Lower lobe of right lung (tissue), 2 donors: Measurements from ENCODE around the gene INF2. TPM values are rescaled to one million over a fixed set of nuclear protein-coding genes. Genes with fewer than 3 reads are reported as not detected.

ENCODE experiments used
- ATAC-seq, 2 donors: fragments of 200-7000 bp; cut with Tn5 transposase; one replicate each; pipeline ENCODE4 v1.9.1; 2020 to 2022; ENCODE audit warnings: mild to moderate bottlenecking in 2 of 2, moderate library complexity in 2 of 2
- DNase-seq: peaks from one replicate; pipeline ENCODE4 v3.0.0-alpha.2; 2020
- H3K27ac ChIP-seq: fragments of 200-600 bp; one replicate; pipeline ENCODE4 v1.8.0; 2022
- H3K27me3 ChIP-seq: fragments of 200-600 bp; one replicate; pipeline ENCODE4 v1.8.0; 2022; ENCODE audit warnings: low read depth
- H3K36me3 ChIP-seq: fragments of 200-600 bp; one replicate; pipeline ENCODE4 v1.8.0; 2022; ENCODE audit warnings: mild to moderate bottlenecking
- H3K4me1 ChIP-seq: fragments of 200-600 bp; one replicate; pipeline ENCODE4 v1.8.0; 2022
- H3K4me3 ChIP-seq: fragments of 200-600 bp; one replicate; pipeline ENCODE4 v1.8.0; 2022; ENCODE audit warnings: mild to moderate bottlenecking
- H3K9me3 ChIP-seq: fragments of 200-600 bp; one replicate; pipeline ENCODE4 v1.8.0; 2022
- intact Hi-C: fragments of 100-400 bp; cut with DNase I; formaldehyde crosslinking; loops from one replicate; pipeline ENCODE4 v1.11.0; 2022
- total RNA-seq: library from RNA; stranded (reverse); fragmentation: NEBNext Ultra II Directional; extraction: Animal tissue kit (Norgen Biotek cat#: 25700); gene quantifications from one replicate; pipeline ENCODE4 v1.2.1, GENCODE V29; 2021
- TF ChIP-seq, protein P1 (sequence below): fragments of 200-600 bp; IDR thresholded peaks from one replicate; pipeline ENCODE4 v1.8.0; 2022; ENCODE audit warnings: antibody characterized with exemption, mild to moderate bottlenecking
- donor health status: DM: no; HTN: yes; CAD: no; lungs with severe emphysema.

Gene INF2
- total RNA-seq, 1 donor from 2014 or later, result 116 TPM

DNA sequence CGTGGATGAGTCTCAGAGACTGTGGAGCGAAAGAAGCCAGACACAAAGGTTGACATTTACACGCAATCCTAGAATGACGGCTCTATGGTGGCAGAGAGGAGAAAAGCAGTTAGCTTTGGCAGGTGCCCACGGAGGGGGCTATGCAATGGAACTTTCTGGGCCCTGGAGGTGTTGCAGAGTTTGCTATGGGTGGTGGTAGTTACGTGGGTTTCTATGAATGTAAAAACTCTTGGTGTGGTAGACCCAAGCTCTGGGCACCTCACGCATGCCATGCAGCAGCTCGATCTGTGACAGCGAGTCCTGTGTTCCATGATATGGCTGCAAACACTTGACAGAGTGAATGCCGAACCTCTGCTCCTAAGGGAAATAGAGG lies 5.0 kb upstream of the INF2 start:
- Histone ChIP-seq H3K4me3 (no peak overlapping the region), H3K4me1 (peaks cover 57% of the 10 kb centered on the region), H3K9me3 (no peaks in the 10 kb centered on the region), H3K27me3 (no peaks in the 10 kb centered on the region), H3K27ac (no peak overlapping the region), H3K36me3 (no peaks in the 10 kb centered on the region)
- ATAC-seq, result no peak
- TF ChIP-seq, protein P1, sequence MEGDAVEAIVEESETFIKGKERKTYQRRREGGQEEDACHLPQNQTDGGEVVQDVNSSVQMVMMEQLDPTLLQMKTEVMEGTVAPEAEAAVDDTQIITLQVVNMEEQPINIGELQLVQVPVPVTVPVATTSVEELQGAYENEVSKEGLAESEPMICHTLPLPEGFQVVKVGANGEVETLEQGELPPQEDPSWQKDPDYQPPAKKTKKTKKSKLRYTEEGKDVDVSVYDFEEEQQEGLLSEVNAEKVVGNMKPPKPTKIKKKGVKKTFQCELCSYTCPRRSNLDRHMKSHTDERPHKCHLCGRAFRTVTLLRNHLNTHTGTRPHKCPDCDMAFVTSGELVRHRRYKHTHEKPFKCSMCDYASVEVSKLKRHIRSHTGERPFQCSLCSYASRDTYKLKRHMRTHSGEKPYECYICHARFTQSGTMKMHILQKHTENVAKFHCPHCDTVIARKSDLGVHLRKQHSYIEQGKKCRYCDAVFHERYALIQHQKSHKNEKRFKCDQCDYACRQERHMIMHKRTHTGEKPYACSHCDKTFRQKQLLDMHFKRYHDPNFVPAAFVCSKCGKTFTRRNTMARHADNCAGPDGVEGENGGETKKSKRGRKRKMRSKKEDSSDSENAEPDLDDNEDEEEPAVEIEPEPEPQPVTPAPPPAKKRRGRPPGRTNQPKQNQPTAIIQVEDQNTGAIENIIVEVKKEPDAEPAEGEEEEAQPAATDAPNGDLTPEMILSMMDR, result no peak
- intact Hi-C loops, result no loop called here
- DNase-seq, result no peak

DNA sequence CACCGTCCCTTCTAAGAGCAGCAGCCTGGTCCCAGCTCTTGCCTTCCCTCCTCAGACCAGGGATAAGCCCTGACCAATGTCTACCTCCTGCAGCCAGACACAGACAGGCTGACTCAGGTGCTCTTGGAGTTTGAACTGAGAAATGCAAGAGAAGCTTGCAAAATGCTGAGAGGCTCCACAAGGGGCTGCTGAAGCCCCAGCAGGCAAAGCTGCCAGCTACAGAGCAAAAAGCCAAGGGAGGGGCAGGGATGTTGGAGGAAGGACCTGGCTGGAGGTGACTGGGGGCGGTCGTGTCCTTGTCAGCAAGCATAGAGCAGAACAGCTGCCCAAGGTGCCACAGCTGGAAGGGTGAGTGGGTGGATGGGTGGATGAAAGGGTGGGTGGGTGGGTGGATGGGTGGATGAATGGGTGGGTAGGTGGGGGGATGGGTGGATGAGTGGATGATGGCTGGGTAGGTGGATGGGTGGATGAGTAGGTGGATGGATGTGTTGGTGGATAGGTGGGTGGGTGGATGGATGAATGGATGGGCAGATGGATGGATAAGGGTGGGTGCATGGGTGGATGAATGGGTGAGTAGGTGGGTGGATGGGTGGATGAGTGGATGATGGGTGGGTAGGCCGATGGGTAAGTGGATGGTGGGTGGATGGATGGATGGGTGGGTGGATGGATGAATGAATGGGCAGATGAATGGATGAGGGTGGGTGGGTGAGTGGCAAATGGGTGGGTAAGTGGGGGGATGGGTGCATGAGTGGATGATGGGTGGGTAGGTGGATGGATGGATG lies 4.0 kb upstream of the INF2 start:
- ATAC-seq, result no peak
- intact Hi-C loops, result no loop called here
- no peaks in the 10 kb centered on the region for H3K9me3 ChIP-seq
- TF ChIP-seq, protein P1, result no peak
- no peak overlapping the region for H3K4me3 ChIP-seq
- H3K4me1 ChIP-seq, result peaks cover 51% of the 10 kb centered on the region
- no peak for DNase-seq
- H3K27ac ChIP-seq, result no peak overlapping the region
- no peaks in the 10 kb centered on the region for H3K36me3 ChIP-seq
- no peaks in the 10 kb centered on the region for H3K27me3 ChIP-seq

DNA sequence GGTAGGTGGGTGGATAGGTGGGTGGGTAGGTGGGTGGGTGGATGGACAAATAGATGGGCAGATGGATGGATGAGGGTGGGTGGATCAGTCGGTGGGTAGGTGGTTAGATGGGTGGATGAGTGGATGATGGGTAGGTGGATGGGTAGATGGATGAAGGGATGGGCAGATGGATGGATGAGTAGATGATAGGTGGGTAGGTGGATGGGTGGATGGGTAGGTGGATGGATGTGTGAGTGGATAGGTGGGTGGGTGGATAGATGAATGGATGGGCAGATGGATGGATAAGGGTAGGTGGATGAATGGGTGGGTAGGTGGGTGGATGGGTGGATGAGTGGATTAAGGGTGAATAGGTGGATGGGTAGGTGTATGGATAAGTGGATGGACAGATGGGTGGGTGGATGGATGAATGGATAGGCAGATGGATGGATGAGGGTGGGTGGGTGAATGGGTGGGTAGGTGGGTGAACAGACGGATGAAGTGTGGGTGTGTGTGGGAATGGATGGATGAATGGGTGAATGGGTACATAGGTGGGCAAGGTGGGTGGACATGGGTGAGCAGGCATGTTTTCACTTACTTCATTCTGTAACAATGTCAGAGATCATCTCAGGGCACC lies 3.3 kb upstream of the INF2 start:
- Histone ChIP-seq H3K36me3 (no peaks in the 10 kb centered on the region), H3K9me3 (no peaks in the 10 kb centered on the region), H3K27me3 (no peaks in the 10 kb centered on the region), H3K4me1 (peaks cover 51% of the 10 kb centered on the region), H3K27ac (no peak overlapping the region), H3K4me3 (no peak overlapping the region)
- ATAC-seq, result no peak
- DNase-seq, result no peak
- intact Hi-C loops, result no loop called here
- TF ChIP-seq, protein P1, result no peak

DNA sequence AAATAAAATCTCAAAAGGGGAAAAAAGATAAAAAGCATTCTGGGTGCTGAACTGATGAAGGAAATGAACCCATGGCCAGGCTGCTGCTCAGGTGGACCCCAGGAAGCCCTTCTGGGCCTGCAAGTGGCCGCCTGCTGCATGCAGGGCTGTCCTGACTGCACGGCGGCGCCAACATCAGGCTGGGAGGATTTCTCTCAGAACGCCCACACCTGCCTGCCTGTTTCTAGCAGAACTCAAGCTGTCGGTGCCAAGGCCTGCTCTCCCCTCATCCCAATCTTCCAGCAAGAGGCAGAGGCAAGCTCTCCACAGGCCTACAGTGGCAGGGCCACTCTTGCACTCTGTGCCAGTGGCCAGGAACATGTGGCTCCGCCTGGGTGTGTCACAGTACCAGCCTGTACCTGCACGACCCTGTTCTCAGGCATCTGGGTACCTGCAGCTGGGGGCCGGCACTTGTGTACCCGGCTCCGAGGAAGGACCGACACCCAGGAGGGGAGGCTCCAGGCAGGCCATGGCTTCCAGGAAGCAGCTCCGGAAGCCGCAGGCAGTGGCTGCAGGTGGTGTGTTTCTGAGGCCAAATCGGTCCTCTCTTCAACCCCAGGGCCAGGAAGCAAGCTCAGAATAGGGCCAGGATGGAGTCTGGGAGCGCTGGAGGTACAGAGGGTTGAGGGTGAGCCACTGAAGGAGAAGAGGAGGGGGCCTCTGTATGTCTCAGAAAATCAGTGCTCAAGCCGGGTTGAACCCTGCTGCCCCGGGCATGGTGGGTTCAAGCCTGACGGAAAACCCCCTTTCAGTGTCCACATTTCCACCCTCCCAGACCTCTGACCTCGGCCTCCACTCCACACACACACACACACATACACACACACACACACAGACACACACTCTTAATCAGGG lies 2.5 kb upstream of the INF2 start:
- TF ChIP-seq, protein P1, result no peak
- Histone ChIP-seq H3K27me3 (no peaks in the 10 kb centered on the region), H3K4me1 (peaks cover 51% of the 10 kb centered on the region), H3K36me3 (no peaks in the 10 kb centered on the region), H3K27ac (peak overlapping the region; percentile 87), H3K4me3 (no peak overlapping the region), H3K9me3 (no peaks in the 10 kb centered on the region)
- intact Hi-C loops, result no loop called here
- no peak for DNase-seq
- no peak for ATAC-seq

DNA sequence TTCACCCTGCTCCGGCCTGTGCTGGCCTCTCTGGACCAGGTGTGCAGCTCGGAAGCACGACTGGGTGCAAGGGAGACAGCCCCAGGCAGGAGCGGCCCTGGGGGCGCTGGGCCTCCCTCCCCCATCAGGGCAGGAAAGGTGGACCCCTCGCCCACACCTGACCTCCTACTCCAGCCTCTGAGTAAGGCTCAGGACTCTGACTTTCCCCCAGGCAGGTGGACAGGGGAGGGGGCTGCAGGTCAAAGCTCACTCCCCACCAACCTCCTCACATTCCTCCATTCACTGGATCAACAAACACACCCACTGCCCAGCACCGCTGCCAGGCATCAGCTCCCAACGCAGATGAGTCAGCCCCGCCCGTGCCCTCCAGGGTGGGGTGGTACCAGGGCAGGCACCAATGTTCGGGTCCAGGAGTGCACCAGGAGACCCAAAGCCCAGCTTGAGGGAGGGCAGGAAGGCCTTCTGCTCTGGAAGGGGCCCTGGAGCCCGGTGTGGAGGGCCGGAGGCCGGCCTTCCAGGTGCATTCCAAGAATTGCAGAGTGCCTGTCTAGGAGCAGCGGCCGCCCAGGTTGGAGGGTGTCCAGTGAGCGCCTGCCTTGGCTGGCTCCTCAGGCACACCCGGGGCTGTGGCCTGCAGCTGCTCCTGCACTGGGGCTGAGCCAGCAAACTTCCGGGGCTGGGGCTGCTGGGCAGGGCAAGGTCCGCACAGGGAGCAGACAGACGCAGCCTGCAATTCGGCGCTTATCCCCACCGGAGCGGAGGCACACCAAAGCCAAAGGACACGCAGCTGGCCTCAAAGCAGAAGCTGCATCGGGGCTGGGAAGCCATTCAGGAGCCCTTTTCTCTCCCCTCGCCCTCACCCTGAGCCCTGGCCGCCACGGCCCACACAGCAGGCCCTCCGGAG lies 1.6 kb upstream of the INF2 start:
- peak; percentile 91 for DNase-seq
- ATAC-seq, result peak; percentile 84 to 86

More for the DNA sequence above, 1.6 kb upstream of the INF2 start:
- Histone ChIP-seq H3K4me3 (peak overlapping the region; percentile 93), H3K4me1 (peaks cover 52% of the 10 kb centered on the region), H3K9me3 (no peaks in the 10 kb centered on the region), H3K27ac (peak overlapping the region; percentile 87), H3K36me3 (no peaks in the 10 kb centered on the region), H3K27me3 (no peaks in the 10 kb centered on the region)
- TF ChIP-seq, protein P1, result no peak
- intact Hi-C loops, result no loop called here
